CD4-positive, alpha-beta T cell (primary cell): Measurements from ENCODE around the gene MT1G. TPM values are rescaled to one million over a fixed set of nuclear protein-coding genes. Genes with fewer than 3 reads are reported as not detected.
A peak's percentile ranks its signal among the peaks of the same experiment; 100 is the strongest.

Experiments
- ATAC-seq: fragments of 200-7000 bp; cut with Tn5 transposase; one replicate; pipeline ENCODE4 v1.10.0; 2022; ENCODE audit warnings: mild to moderate bottlenecking; ENCODE audit not compliant: poor library complexity
- CTCF ChIA-PET: fragments of 350-600 bp; sonication (Branson Sonifier 250); formaldehyde crosslinking; loops from one replicate; lab custom pipeline; 2021; ENCODE audit warnings: antibody characterized with exemption, inconsistent platforms; lab: Charles Lee
- POLR2A ChIA-PET: fragments of 350-600 bp; sonication (Branson Sonifier 250); formaldehyde crosslinking; loops from one replicate; lab custom pipeline; 2021; ENCODE audit warnings: antibody characterized with exemption, inconsistent platforms; lab: Charles Lee
- DNase-seq, 14 experiments: peaks; one replicate each; pipeline ENCODE4 v3.0.0-alpha.2; 2013 to 2020; ENCODE audit warnings: mixed read lengths in 2 of 14
- H3K27ac ChIP-seq, 2 donors: one replicate each; pipeline versions ENCODE4 v1.5.1 to v1.7.0; 2013; ENCODE audit warnings: low read length in 2 of 2, low read depth in 1 of 2, mild to moderate bottlenecking in 1 of 2
- H3K27me3 ChIP-seq, 2 experiments: 1 replicate in 1 of 2; 2 replicates in 1 of 2; pipeline versions ENCODE4 v1.6.1 to v1.7.0; 2013; ENCODE audit warnings: low read length in 2 of 2, control low read depth in 1 of 2, mild to moderate bottlenecking in 1 of 2, moderate library complexity in 1 of 2; ENCODE audit not compliant: insufficient read depth in 2 of 2, control insufficient read depth in 1 of 2
- H3K36me3 ChIP-seq: one replicate; pipeline ENCODE4 v1.6.1; 2013; ENCODE audit warnings: low read length, control low read depth; ENCODE audit not compliant: insufficient read depth
- H3K4me1 ChIP-seq: one replicate; pipeline ENCODE4 v1.6.1; 2013; ENCODE audit warnings: low read length, control low read depth; ENCODE audit not compliant: insufficient read depth
- H3K4me3 ChIP-seq: one replicate; pipeline ENCODE4 v1.5.1; 2013; ENCODE audit warnings: mild to moderate bottlenecking, low read length, moderate library complexity
- H3K9me3 ChIP-seq, 2 experiments: 1 replicate in 1 of 2; 2 replicates in 1 of 2; pipeline versions ENCODE4 v1.6.1 to v1.7.0; 2013; ENCODE audit warnings: low read length in 2 of 2, mild to moderate bottlenecking in 2 of 2, control low read depth in 1 of 2, moderate library complexity in 1 of 2; ENCODE audit not compliant: control insufficient read depth in 1 of 2, insufficient read depth in 1 of 2
- H3K27ac Mint-ChIP-seq: one replicate; pipeline ENCODE4 v1.8.0; 2020; ENCODE audit warnings: mixed read lengths
- H3K27me3 Mint-ChIP-seq: one replicate; pipeline ENCODE4 v1.8.0; 2021; ENCODE audit warnings: mixed read lengths
- H3K36me3 Mint-ChIP-seq: one replicate; pipeline ENCODE4 v1.8.0; 2021; ENCODE audit warnings: low read depth, mixed read lengths
- H3K4me1 Mint-ChIP-seq: one replicate; pipeline ENCODE4 v1.8.0; 2021; ENCODE audit warnings: low read depth, mixed read lengths
- H3K4me3 Mint-ChIP-seq: one replicate; pipeline ENCODE4 v1.8.0; 2020; ENCODE audit warnings: mild to moderate bottlenecking, mixed read lengths
- H3K9me3 Mint-ChIP-seq: one replicate; pipeline ENCODE4 v1.8.0; 2020; ENCODE audit warnings: mixed read lengths
- CTCF ChIP-seq: fragments of 200-600 bp; IDR thresholded peaks from one replicate; pipeline ENCODE4 v1.8.0; 2022; ENCODE audit warnings: antibody characterized with exemption, mild to moderate bottlenecking
- intact Hi-C, 2 experiments: fragments of 100-400 bp; cut with DNase I in 1 of 2; cut with micrococcal nuclease in 1 of 2; formaldehyde crosslinking; loops; one replicate each; pipeline versions ENCODE4 v1.15.1 to v1.9.0; 2023 to 2025; cut with DNase I, micrococcal nuclease
- total RNA-seq, 174 experiments: library from RNA in 2 of 174; stranded (reverse) in 2 of 174; gene quantifications; one replicate each; pipeline ENCODE4 v1.2.3 and lab custom pipeline; 2021 to 2026

The MT1G gene
- total RNA-seq, 2 experiments from 2014 or later: not detected

GRCh38 chr16:56640076-56640475, 27.8 kb downstream of the MT1G start:
- ATAC-seq: no peak
- no peak overlapping the region for H3K4me3 Mint-ChIP-seq
- intact Hi-C loops: no loop called here
- H3K27me3 Mint-ChIP-seq: peaks cover 59% of the 10 kb centered on the region
- no peaks in the 10 kb centered on the region for H3K36me3 ChIP-seq
- CTCF ChIA-PET: no interaction called here
- no peaks in the 10 kb centered on the region for H3K36me3 Mint-ChIP-seq
- H3K9me3 Mint-ChIP-seq: no peaks in the 10 kb centered on the region
- peaks cover 41 to 50% of the 10 kb centered on the region in 2 experiments for H3K27me3 ChIP-seq
- peaks cover 51% of the 10 kb centered on the region for H3K4me1 Mint-ChIP-seq
- H3K4me3 ChIP-seq: no peak overlapping the region
- no peak overlapping the region for H3K27ac Mint-ChIP-seq
- POLR2A ChIA-PET: no interaction called here
- TF ChIP-seq CTCF: no peak
- no peak overlapping the region for H3K27ac ChIP-seq
- H3K9me3 ChIP-seq: peaks cover 0 to 3% of the 10 kb centered on the region in 2 experiments
- no peak for DNase-seq
- H3K4me1 ChIP-seq: peaks cover 47% of the 10 kb centered on the region

GRCh38 chr16:56639045-56639444, 28.8 kb downstream of the MT1G start:
- intact Hi-C loops: no loop called here
- Histone ChIP-seq H3K27ac (no peak overlapping the region), H3K4me1 (peaks cover 49% of the 10 kb centered on the region), H3K36me3 (no peaks in the 10 kb centered on the region), H3K4me3 (no peak overlapping the region), H3K27me3 (peaks cover 51 to 60% of the 10 kb centered on the region in 2 experiments), H3K9me3 (peaks cover 0 to 8% of the 10 kb centered on the region in 2 experiments)
- H3K27ac Mint-ChIP-seq: no peak overlapping the region
- H3K4me1 Mint-ChIP-seq: peaks cover 57% of the 10 kb centered on the region
- H3K27me3 Mint-ChIP-seq: peaks cover 69% of the 10 kb centered on the region
- no peaks in the 10 kb centered on the region for H3K36me3 Mint-ChIP-seq
- H3K9me3 Mint-ChIP-seq: no peaks in the 10 kb centered on the region
- no peak overlapping the region for H3K4me3 Mint-ChIP-seq
- TF ChIP-seq CTCF: no peak
- ChIA-PET POLR2A (interaction anchor here (0.9 kb wide), 1 partner anchor 27 kb away, joined by 3 read pairs; no protein-coding TSS in a partner anchor), CTCF (no interaction called here)
- DNase-seq: no peak
- no peak for ATAC-seq

GRCh38 chr16:56637814-56638750, 29.8 kb downstream of the MT1G start, which contains the start of gene MT1A:
MT1A (plus strand) TSS chr16:56638666; CDS start chr16:56638739, 73 bp downstream.
- H3K27me3 Mint-ChIP-seq: peaks cover 79% of the 10 kb centered on the region
- Histone ChIP-seq H3K4me3 (no peak within 1 kb of the TSS), H3K27ac (no peak within 1 kb of the TSS), H3K36me3 (no peaks in the 10 kb centered on the region), H3K4me1 (peaks cover 40% of the 10 kb centered on the region), H3K9me3 (peaks cover 0 to 8% of the 10 kb centered on the region in 2 experiments), H3K27me3 (peaks cover 58 to 70% of the 10 kb centered on the region in 2 experiments)
- no peaks in the 10 kb centered on the region for H3K36me3 Mint-ChIP-seq
- DNase-seq (peak in 1 of 14 experiments; percentile 37), ATAC-seq (no peak)
- intact Hi-C loops: no loop called here
- no peak within 1 kb of the TSS for H3K4me3 Mint-ChIP-seq
- TF ChIP-seq CTCF: no peak
- H3K4me1 Mint-ChIP-seq: peaks cover 51% of the 10 kb centered on the region
- POLR2A ChIA-PET: interaction anchor here (0.9 kb wide), 1 partner anchor 26 kb away, joined by 3 read pairs; no protein-coding TSS in a partner anchor
- CTCF ChIA-PET: no interaction called here
- no peaks in the 10 kb centered on the region for H3K9me3 Mint-ChIP-seq
- H3K27ac Mint-ChIP-seq: no peak within 1 kb of the TSS
